ENCODE results near the gene RCE1.
A peak's percentile ranks its signal among the peaks of the same experiment; 100 is the strongest.

RCE1 gene

DNA sequence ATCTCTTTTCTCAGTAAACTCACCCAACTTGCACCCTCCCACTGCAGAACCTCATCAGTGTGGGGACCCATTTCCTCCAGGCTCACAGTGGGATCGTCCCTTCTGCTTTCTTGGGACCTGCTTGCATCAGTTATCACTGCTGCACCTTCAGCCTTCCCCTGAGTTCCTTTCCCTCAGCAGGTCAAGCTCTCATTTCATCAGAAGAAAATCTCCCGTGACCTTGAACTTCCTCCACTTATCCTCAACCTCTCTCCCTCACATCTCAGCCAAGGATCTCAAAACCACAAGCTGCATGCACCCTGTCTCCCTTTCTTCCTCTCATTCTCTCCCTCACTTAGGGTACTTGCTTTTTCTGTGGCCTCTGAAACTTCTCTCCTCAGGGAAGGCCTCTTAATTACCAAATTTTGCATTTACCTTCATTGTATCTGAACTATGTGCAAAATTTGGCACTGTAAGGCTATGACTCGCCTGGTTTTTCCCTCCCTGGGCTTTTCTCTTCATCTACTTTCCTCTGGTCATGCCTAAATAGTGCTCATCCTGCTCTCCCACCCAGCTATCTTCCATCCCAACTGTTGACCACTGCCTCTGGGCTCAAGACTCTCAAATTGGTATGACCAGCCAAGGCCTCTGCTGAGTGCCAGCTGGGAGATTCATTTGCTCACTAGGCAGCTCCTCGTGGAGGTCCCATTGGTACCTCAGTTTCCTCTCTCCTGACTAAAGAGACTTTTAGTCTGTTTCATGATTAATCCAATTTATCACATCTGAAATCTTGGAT, 2.7 kb upstream of the RCE1 start:
- Histone ChIP-seq H3K27ac (ENCODE audit: poor library complexity, severe bottlenecking) (no peak overlapping the region), H3K36me3 (ENCODE audit: low read depth) (peaks cover 42% of the 10 kb centered on the region), H3K9me3 (ENCODE audit: severe bottlenecking) (no peaks in the 10 kb centered on the region), H3K4me1 (ENCODE audit: insufficient read depth, poor library complexity, severe bottlenecking) (no peaks in the 10 kb centered on the region), H3K4me3 (ENCODE audit: severe bottlenecking) (no peak overlapping the region), H3K27me3 (ENCODE audit: insufficient read depth, poor library complexity, severe bottlenecking) (no peaks in the 10 kb centered on the region)
- TF ChIP-seq, protein P1, sequence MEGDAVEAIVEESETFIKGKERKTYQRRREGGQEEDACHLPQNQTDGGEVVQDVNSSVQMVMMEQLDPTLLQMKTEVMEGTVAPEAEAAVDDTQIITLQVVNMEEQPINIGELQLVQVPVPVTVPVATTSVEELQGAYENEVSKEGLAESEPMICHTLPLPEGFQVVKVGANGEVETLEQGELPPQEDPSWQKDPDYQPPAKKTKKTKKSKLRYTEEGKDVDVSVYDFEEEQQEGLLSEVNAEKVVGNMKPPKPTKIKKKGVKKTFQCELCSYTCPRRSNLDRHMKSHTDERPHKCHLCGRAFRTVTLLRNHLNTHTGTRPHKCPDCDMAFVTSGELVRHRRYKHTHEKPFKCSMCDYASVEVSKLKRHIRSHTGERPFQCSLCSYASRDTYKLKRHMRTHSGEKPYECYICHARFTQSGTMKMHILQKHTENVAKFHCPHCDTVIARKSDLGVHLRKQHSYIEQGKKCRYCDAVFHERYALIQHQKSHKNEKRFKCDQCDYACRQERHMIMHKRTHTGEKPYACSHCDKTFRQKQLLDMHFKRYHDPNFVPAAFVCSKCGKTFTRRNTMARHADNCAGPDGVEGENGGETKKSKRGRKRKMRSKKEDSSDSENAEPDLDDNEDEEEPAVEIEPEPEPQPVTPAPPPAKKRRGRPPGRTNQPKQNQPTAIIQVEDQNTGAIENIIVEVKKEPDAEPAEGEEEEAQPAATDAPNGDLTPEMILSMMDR (IDR thresholded peaks at IDR 0.05; ENCODE audit: poor library complexity, severe bottlenecking), result no peak
- DNase-seq (ENCODE audit: low spot score) (no peak), ATAC-seq (ENCODE audit: low read depth) (no peak)

DNA sequence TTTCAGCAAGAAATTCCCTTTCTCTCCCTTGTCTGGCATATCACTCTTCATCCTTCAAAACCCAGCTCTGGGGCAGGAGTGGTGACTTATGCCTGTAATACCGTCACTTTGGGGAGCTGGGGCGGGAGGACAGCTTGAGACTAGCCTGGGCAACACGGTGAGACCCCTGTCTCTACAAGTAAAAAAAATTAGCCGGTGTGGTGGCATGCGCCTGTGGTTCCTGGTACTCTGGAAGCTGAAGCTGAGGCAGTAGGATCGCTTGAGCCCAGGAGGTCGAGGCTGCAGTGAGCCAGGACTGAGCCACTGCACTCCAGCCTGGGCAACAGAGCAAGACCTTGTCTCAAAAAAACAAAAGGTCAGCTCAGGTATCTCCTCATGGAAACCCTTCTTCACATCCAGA, 1.4 kb upstream of the RCE1 start:
- no peak for DNase-seq (ENCODE audit: low spot score)
- peak overlapping the region; percentile 66 for H3K27ac ChIP-seq (ENCODE audit: poor library complexity, severe bottlenecking)
- no peaks in the 10 kb centered on the region for H3K9me3 ChIP-seq (ENCODE audit: severe bottlenecking)
- no peaks in the 10 kb centered on the region for H3K27me3 ChIP-seq (ENCODE audit: insufficient read depth, poor library complexity, severe bottlenecking)
- ATAC-seq (ENCODE audit: low read depth), result no peak
- peaks cover 46% of the 10 kb centered on the region for H3K36me3 ChIP-seq (ENCODE audit: low read depth)
- no peaks in the 10 kb centered on the region for H3K4me1 ChIP-seq (ENCODE audit: insufficient read depth, poor library complexity, severe bottlenecking)
- TF ChIP-seq, protein P1 (IDR thresholded peaks at IDR 0.05; ENCODE audit: poor library complexity, severe bottlenecking), result no peak
- H3K4me3 ChIP-seq (ENCODE audit: severe bottlenecking), result peak overlapping the region; percentile 97

DNA sequence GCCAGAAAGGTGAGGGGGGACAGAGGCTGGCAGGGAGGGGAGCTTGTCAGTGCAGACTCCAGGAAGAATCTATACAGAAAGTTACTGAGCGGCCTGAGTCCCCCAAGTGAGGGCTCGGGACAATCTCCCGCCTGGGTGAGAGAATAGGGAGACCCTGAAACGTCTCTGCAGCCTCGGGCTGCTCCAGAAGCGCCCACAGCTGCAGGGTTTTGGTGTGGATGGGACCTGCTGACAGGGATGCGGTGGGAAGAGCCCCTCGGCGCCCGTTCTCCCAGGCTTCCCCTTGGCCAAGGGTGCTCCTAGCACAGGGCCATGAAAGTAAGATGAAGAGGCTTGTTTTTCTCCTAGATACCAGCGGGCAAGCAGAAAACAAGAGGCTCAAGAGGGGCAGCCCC, 743 bp upstream of the RCE1 start:
- H3K4me1 ChIP-seq (ENCODE audit: insufficient read depth, poor library complexity, severe bottlenecking), result no peaks in the 10 kb centered on the region
- no peaks in the 10 kb centered on the region for H3K27me3 ChIP-seq (ENCODE audit: insufficient read depth, poor library complexity, severe bottlenecking)
- DNase-seq (ENCODE audit: low spot score), result no peak
- H3K36me3 ChIP-seq (ENCODE audit: low read depth), result peaks cover 43% of the 10 kb centered on the region
- TF ChIP-seq, protein P1 (IDR thresholded peaks at IDR 0.05; ENCODE audit: poor library complexity, severe bottlenecking), result no peak
- no peaks in the 10 kb centered on the region for H3K9me3 ChIP-seq (ENCODE audit: severe bottlenecking)
- peak overlapping the region; percentile 97 for H3K4me3 ChIP-seq (ENCODE audit: severe bottlenecking)
- peak; percentile 11 for ATAC-seq (ENCODE audit: low read depth)
- peak overlapping the region; percentile 66 for H3K27ac ChIP-seq (ENCODE audit: poor library complexity, severe bottlenecking)

DNA sequence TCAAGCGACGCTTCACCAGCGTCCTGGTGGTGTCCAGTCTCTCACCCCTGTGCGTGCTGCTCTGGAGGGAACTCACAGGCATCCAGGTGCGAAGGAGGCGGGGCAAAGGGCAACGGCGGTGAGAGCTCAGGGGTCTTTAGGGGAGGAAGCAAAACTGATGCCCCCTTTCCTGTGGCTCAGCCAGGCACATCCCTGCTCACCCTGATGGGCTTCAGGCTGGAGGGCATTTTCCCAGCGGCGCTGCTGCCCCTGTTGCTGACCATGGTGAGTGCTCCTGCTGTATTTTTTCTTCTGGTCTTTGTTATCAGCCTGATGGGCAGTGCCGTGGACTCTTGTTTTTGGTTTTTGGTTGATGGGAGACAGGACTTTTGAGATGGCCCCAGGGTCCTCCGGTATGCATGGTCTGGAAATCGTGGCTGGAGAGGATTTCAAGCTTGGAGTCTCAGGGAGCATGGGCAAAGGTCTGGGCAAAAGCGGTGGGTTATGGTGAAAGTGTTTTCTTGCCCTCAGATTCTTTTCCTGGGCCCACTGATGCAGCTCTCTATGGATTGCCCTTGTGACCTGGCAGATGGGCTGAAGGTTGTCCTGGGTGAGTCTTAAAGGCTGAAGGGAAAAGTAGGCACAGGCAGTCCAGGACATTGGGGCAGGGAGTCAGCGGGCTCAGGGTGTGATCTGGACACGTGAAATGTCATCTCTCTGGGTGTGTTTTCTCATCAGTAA, 695 bp downstream of the RCE1 start:
- Histone ChIP-seq H3K27me3 (ENCODE audit: insufficient read depth, poor library complexity, severe bottlenecking) (no peaks in the 10 kb centered on the region), H3K4me3 (ENCODE audit: severe bottlenecking) (peak overlapping the region; percentile 97), H3K27ac (ENCODE audit: poor library complexity, severe bottlenecking) (peak overlapping the region; percentile 66), H3K36me3 (ENCODE audit: low read depth) (peaks cover 42% of the 10 kb centered on the region), H3K9me3 (ENCODE audit: severe bottlenecking) (no peaks in the 10 kb centered on the region), H3K4me1 (ENCODE audit: insufficient read depth, poor library complexity, severe bottlenecking) (no peaks in the 10 kb centered on the region)
- ATAC-seq (ENCODE audit: low read depth) (no peak), DNase-seq (ENCODE audit: low spot score) (no peak)
- TF ChIP-seq, protein P1 (IDR thresholded peaks at IDR 0.05; ENCODE audit: poor library complexity, severe bottlenecking), result no peak

Data from RWPE2 (cell line).